GM23248 (cell line): ENCODE results near the gene SNF8. TPM values are rescaled to one million over a fixed set of nuclear protein-coding genes. Genes with fewer than 3 reads are reported as not detected.
A peak's percentile ranks its signal among the peaks of the same experiment; 100 is the strongest.

Experiments
- DNase-seq: peaks from one replicate; pipeline ENCODE4 v3.0.0-alpha.2; 2015
- H2AFZ ChIP-seq: fragments of 200-600 bp; sonication (generic); 2 replicates; pipeline ENCODE4 v1.6.1; 2016; ENCODE audit warnings: antibody characterized with exemption
- H3F3A ChIP-seq: fragments of 200-600 bp; sonication (generic); 2 replicates; pipeline ENCODE4 v1.6.1; 2016; ENCODE audit warnings: mild to moderate bottlenecking, antibody characterized with exemption, mixed run types; ENCODE audit not compliant: insufficient read depth
- H3K27ac ChIP-seq: fragments of 200-600 bp; sonication (generic); 2 replicates; pipeline ENCODE4 v1.5.1; 2016; ENCODE audit warnings: mild to moderate bottlenecking
- H3K27me3 ChIP-seq: fragments of 200-600 bp; sonication (generic); replicated peaks from 2 replicates; pipeline ENCODE4 v1.6.1; 2016; ENCODE audit warnings: mild to moderate bottlenecking; ENCODE audit not compliant: insufficient read depth
- H3K36me3 ChIP-seq: fragments of 200-600 bp; sonication (generic); 2 replicates; pipeline ENCODE4 v1.6.1; 2016; ENCODE audit warnings: low read depth, mild to moderate bottlenecking
- H3K4me1 ChIP-seq: fragments of 200-600 bp; sonication (generic); 2 replicates; pipeline ENCODE4 v1.6.1; 2016; ENCODE audit warnings: mild to moderate bottlenecking; ENCODE audit not compliant: insufficient read depth
- H3K4me2 ChIP-seq: fragments of 200-600 bp; sonication (generic); one replicate; pipeline ENCODE4 v1.6.1; 2016; ENCODE audit warnings: mild to moderate bottlenecking; ENCODE audit not compliant: unreplicated experiment
- H3K4me3 ChIP-seq: fragments of 200-600 bp; sonication (generic); 2 replicates; pipeline ENCODE4 v1.5.1; 2016; ENCODE audit warnings: mild to moderate bottlenecking
- H3K79me2 ChIP-seq: fragments of 200-600 bp; sonication (generic); 2 replicates; pipeline ENCODE4 v1.6.1; 2016; ENCODE audit warnings: mild to moderate bottlenecking; ENCODE audit not compliant: insufficient read depth
- H3K9ac ChIP-seq: fragments of 200-600 bp; sonication (generic); 2 replicates; pipeline ENCODE4 v1.6.1; 2016; ENCODE audit warnings: mild to moderate bottlenecking
- H3K9me2 ChIP-seq: fragments of 200-600 bp; sonication (generic); 2 replicates; pipeline ENCODE4 v1.6.1; 2016; ENCODE audit warnings: mixed run types, mild to moderate bottlenecking, moderate library complexity; ENCODE audit not compliant: insufficient read depth
- H3K9me3 ChIP-seq: fragments of 200-600 bp; sonication (generic); one replicate; pipeline ENCODE4 v1.6.1; 2017; ENCODE audit warnings: low read depth
- H4K20me1 ChIP-seq: fragments of 200-600 bp; sonication (generic); 2 replicates; pipeline ENCODE4 v1.6.0; 2016; ENCODE audit not compliant: insufficient read depth
- EZH2 ChIP-seq: fragments of 200-600 bp; sonication (generic); IDR thresholded peaks from 2 replicates; pipeline ENCODE4 v1.6.1; 2018; ENCODE audit warnings: antibody characterized with exemption, mild to moderate bottlenecking; ENCODE audit not compliant: insufficient read depth, poor library complexity, severe bottlenecking
- EZH2phosphoT487 ChIP-seq: fragments of 200-600 bp; sonication (generic); IDR thresholded peaks from 2 replicates; pipeline ENCODE4 v1.6.1; 2018; ENCODE audit warnings: antibody characterized with exemption, moderate library complexity, mild to moderate bottlenecking, low read depth; ENCODE audit not compliant: insufficient read depth
- WGBS, 2 experiments: methylation state at CpG; one replicate each; pipeline ENCODE4 v1.1.6; 2015 to 2017; ENCODE audit warnings: low lambda C conversion rate in 2 of 2, low coverage in 1 of 2; ENCODE audit errors: missing lambda C conversion rate in 2 of 2; 5-methylcytosine and 5-hydroxymethylcytosine counted together
- in situ Hi-C: fragments of 300-500 bp; cut with MboI; formaldehyde crosslinking; loops from 2 replicates; pipeline ENCODE4 v1.15.0; 2020
- polyA plus RNA-seq: library from polyadenylated mRNA; unstranded; fragments of >200 nt; fragmentation: Nextera tagmentation; extraction: Ambion mirVana; gene quantifications from 2 replicates; pipeline ENCODE4 v1.2.1, GENCODE V29; 2016
- total RNA-seq: library from RNA; depleted of rRNA; stranded (reverse); fragments of >200 nt; shearing (Covaris generic); gene quantifications from 2 replicates; pipeline ENCODE4 v1.2.3, GENCODE V29; 2014

SNF8 gene
- total and polyA plus RNA-seq, 2 experiments from 2014 or later, result 94.9 to 176 TPM

DNA sequence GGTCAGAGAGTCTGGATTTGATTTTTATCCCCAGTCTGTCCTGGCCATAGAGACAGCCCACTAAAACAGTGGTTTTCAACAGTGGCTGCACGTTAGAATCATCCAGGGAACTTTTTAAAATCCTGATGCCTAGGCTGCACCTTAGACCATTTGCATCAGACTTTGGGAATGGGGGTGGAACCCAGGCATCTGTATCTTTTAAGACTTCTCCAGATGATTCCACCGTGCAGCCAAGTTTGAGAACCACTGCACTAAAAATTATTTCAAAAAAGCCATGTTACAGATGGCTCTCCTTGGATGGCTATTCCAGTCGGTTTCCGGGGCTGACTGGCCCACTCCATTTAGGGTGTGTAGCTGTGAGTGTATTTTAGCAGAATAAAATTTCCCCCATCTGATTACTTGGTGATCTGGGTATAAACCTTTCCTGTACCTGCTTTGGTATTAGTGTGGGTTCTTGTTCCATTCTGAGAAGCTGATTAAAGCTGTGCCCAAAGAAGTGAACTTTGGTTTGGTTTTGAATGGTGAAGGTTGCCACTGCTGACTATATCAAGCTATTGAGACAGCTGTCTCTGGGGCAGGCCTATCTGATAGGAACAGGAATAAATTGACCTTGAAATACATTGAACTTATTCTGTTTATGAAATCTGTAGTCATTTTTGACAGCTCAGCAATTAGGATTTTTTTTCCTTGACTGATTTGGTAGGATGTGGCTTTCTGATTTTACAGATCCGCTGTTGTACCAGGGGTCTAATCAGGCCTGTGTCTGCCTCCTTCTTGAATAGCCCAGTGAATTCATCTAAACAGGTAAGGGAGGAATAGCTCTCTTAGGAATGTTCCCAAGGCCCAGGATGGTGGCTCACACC lies 50.8 kb downstream of the SNF8 start:
- Histone ChIP-seq H3K27me3 (no peaks in the 10 kb centered on the region), H3K27ac (no peak overlapping the region)
- in situ Hi-C loops, result no loop called here

DNA sequence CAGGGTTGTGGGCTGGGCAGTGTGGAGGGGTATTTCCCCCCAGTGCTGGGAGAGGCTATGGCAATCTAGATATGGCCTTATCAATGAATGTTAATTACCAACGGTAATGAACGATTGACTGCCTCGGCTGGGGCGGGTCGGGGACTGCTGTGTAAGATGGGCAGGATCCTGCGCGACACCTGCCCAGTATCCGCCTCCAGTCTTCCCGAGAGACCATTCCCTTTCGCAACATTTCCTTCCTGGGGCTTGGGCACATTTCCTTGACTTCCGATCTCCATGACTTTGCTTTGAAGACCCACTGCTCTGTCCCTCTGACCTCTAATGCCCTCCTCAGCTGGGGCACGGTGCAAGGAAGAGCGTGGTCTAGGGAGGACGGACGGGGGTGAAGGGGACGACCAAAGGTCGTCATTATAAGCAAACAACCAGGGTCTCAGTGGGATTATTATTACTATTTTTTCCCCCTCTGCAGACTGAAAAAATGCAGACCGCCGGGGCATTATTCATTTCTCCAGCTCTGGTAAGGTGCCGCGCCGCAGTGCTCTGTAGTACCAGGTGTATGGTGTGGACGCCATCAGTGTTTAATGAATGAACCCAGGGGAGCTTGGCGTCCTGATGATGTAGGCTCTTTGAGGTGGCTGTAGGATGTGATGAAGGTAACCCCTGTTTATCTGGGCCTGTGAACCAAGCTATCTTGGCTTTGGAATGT lies 51.5 kb downstream of the SNF8 start:
- Histone ChIP-seq H3K9me2 (no peaks in the 10 kb centered on the region), H3K27me3 (no peaks in the 10 kb centered on the region), H3K4me1 (peaks cover 8% of the 10 kb centered on the region; the same call in 1 of the 2 replicates), H4K20me1 (no peaks in the 10 kb centered on the region), H2AFZ (peak overlapping the region; percentile 83), H3K4me2 (peak overlapping the region; percentile 88), H3K79me2 (peaks cover 26% of the 10 kb centered on the region), H3K36me3 (no peaks in the 10 kb centered on the region), H3F3A (peaks cover 9% of the 10 kb centered on the region; the same call in 1 of the 2 replicates), H3K9ac (peak overlapping the region; percentile 92), H3K4me3 (peak overlapping the region; percentile 97), H3K9me3 (no peaks in the 10 kb centered on the region), H3K27ac (peak overlapping the region; percentile 62)
- WGBS, 2 experiments, result 1% methylated on average over 24 of the region's 24 CpGs
- TF ChIP-seq EZH2, result no peak
- peak; percentile 42 for DNase-seq
- in situ Hi-C loops, result no loop called here

More for the DNA sequence above, 50.8 kb downstream of the SNF8 start:
- no peak for DNase-seq
- peaks cover 26% of the 10 kb centered on the region for H3K79me2 ChIP-seq
- TF ChIP-seq EZH2phosphoT487 (no peak), EZH2 (no peak)
- H3K4me2 ChIP-seq, result peak overlapping the region; percentile 88
- H3K4me3 ChIP-seq, result peak overlapping the region; percentile 97
- H3K9me2 ChIP-seq, result no peaks in the 10 kb centered on the region
- 63 to 67% methylated on average over 5 of the region's 5 CpGs for WGBS, 2 experiments
- peaks cover 9% of the 10 kb centered on the region; the same call in 1 of the 2 replicates for H3F3A ChIP-seq
- H3K9me3 ChIP-seq, result no peaks in the 10 kb centered on the region
- no peaks in the 10 kb centered on the region for H3K36me3 ChIP-seq
- H4K20me1 ChIP-seq, result no peaks in the 10 kb centered on the region
- peaks cover 8% of the 10 kb centered on the region; the same call in 1 of the 2 replicates for H3K4me1 ChIP-seq
- H3K9ac ChIP-seq, result peak overlapping the region; percentile 92
- H2AFZ ChIP-seq, result peak overlapping the region; percentile 83; the same call in 1 of the 2 replicates

DNA sequence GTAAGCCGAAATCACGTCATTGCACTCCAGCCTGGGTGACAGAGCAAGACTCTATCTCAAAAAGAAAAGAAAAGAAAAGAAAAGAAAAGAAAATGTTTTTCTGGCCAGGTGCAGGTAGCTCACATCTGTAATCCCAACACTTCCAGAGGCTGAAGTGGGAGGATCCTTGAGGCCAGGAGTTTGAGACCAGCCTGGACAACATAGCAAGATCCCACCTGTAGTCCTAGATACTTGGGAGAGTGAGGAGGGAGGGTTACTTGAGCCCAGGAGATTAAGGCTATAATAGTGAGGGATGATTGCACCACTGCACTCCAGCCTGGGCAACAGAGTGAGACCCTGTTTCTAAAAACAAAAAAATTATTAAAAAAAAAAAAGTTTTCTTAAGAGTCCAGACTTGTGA lies 54.6 kb downstream of the SNF8 start:
- TF ChIP-seq EZH2 (no peak), EZH2phosphoT487 (no peak)
- Histone ChIP-seq H3K36me3 (no peaks in the 10 kb centered on the region), H2AFZ (no peak overlapping the region), H3K4me3 (no peak overlapping the region), H3K27me3 (no peaks in the 10 kb centered on the region), H3K4me1 (peaks cover 8% of the 10 kb centered on the region; the same call in 1 of the 2 replicates), H3K27ac (no peak overlapping the region), H3F3A (no peaks in the 10 kb centered on the region), H3K9me2 (no peaks in the 10 kb centered on the region), H3K9ac (no peak overlapping the region), H3K79me2 (peaks cover 25% of the 10 kb centered on the region), H3K4me2 (no peak overlapping the region), H3K9me3 (no peaks in the 10 kb centered on the region), H4K20me1 (no peaks in the 10 kb centered on the region)
- WGBS, 2 experiments, result 87 to 100% methylated on average over 2 of the region's 2 CpGs
- in situ Hi-C loops, result no loop called here
- no peak for DNase-seq

DNA sequence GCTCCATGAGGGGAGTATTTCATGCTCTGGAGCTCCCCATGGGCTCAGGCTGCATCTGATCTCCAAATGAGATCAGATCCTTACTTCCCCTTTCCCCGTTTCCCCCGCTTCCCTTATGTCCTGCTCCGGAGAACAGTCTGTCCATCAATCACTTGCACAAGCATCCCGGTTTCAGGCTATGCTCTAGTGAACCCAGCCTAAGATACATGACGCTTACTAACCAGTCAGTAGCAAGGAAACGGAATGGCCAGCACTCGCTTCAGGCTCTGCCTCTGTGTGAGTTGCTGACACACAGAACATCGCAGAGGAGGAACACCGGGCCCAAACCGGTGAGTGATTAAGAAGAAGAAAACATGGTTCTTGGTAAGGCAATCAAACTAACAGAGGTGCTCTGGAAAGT lies 61.5 kb downstream of the SNF8 start:
- Histone ChIP-seq H3K4me2 (no peak overlapping the region), H2AFZ (no peak overlapping the region), H3K27ac (no peak overlapping the region), H3K4me1 (no peaks in the 10 kb centered on the region), H3K4me3 (no peak overlapping the region), H3K9me2 (no peaks in the 10 kb centered on the region), H4K20me1 (no peaks in the 10 kb centered on the region), H3K79me2 (no peaks in the 10 kb centered on the region), H3K9ac (no peak overlapping the region), H3K9me3 (no peaks in the 10 kb centered on the region), H3K27me3 (no peaks in the 10 kb centered on the region), H3K36me3 (no peaks in the 10 kb centered on the region), H3F3A (no peaks in the 10 kb centered on the region)
- 60 to 66% methylated on average over 10 of the region's 10 CpGs for WGBS, 2 experiments
- DNase-seq, result no peak
- in situ Hi-C loops, result loop anchor here (5.0 kb wide), 1 partner anchor 81 kb away; no protein-coding TSS in a partner anchor
- TF ChIP-seq EZH2phosphoT487 (no peak), EZH2 (no peak)
